ENCODE results near the gene DNAH9.

DNAH9 gene

DNA sequence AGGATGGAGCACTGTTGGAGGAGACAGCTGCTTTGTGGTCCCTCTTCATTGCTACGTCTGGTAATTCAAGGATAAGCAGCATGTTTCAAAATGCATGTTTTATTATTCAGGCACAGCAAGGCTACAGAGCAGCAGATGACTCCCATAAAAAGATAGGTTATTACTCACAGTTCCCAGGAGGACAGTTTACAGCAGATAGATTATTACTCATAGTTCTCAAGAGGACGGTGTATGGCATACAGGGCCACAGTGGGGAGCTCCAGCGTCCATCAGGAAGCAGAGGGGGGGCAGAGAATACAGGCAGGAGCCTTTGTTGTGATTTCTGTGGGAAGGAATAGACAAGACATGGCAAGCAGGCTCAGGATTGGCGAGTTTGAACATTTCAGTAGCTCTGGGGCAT is 72.9 kb downstream of the DNAH9 start:
- DNase-seq = no peak

DNA sequence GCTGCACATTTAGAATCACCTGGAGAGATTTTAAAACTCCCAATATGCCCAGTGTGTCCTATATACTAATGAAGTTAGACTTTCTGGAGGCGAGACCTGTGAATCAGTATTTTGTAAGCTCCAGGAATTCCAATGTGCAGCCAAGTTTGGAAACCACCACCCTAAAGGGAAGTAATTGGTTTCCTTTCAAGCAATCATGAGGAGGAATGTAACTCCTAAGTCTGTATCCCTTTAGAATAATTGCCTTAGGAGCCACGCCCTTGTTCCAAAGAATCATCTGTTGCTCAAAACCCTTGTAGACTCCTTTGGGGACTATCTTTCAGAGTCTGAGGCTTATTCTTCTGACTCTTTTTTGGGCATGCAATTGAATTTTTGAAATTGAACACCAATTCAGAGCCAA is 84.4 kb downstream of the DNAH9 start:
- DNase-seq = no peak

DNA sequence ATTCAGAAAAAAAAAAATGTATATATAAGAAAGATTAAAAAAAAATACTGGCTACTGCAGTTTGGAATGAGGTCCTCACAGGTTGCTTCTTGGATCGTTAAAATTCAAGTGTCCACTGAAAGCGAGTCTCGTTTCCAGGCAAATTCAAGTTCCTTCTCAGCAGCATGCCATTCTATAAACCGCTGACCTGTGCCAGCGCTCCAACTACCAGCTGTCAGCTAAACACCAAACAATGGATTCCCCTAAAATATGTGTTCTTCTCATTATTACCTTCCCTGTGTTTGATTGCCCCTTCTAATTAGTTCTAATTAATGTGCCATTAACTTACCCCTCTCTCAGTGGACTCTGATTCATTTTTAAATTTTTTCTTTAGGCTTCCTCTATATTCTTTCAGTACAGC is 92.4 kb downstream of the DNAH9 start:
- no peak for DNase-seq

DNA sequence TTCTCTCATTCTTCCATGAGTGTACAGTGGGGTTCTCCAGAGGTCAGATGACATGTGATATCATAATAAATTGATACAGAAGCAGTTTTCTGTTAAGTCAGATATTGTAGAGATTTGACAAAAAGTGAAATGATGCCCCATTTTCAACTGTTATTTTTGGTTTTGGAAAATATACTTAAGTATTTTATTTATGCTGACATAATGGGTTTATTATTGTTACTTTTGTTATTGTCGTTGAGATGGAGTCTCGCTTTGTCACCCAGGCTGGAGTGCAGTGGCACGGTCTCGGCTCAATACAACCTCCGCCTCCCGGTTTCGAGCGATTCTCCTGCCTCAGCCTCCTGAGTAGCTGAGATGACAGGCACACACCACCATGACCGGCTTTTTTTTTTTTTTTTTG is 94.4 kb downstream of the DNAH9 start:
- DNase-seq = no peak

DNA sequence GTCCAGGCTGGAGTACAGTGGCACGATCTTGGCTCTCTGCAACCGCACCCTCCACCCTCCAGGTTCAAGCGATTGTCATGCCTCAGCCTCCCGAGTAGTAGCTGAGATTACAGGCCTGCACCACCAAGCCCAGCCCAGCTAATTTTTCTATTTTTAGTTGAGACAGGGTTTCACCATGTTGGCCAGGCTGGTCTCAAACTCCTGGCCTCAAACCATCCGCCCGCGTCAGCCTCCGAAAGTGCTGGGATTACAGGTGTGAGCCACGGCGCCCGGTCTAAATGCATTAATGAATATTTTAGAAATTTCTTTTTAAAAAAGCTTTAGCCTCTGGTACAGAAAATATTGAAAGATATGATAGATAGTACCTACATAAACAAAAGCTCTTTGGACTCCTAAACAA is 95.0 kb downstream of the DNAH9 start:
- no peak for DNase-seq

DNA sequence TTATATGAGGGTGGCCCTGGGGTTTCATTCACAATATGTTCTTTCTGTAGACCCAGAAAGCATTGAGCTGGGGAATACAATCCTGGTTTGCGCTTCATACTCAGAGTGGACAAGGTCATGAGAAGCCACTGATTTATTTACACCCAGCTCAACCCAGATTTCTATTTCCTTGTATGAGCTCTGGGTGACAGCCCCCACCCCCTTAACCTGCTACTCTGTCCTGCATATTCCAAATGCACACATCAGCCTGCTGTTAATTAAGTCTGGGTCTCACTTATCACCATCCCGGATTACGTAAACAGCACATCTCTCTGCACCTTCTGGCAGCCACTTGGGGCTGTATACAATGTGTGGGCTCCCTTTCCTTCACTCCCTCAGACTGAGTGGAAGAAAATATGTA is 102.4 kb downstream of the DNAH9 start:
- DNase-seq = no peak

DNA sequence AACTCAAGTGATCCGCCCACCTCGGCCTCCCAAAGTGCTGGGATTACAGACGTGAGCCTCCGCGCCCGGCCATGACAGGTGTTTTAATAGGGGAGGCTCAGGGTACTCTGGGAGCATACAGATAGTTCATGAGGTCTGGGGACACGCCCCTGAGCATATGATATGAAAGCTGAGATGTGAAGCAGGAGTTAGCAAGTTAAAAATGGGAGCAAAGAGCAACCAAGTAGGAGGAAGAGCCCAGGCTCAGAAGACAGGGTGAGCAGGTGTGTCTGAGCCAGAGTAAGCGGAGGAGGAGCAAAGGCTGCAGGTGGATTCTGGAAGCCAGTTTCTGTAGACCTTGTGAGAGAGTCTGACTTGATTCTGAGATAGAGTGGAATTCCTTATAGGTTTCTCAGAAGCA is 103.6 kb downstream of the DNAH9 start:
- no peak for DNase-seq

DNA sequence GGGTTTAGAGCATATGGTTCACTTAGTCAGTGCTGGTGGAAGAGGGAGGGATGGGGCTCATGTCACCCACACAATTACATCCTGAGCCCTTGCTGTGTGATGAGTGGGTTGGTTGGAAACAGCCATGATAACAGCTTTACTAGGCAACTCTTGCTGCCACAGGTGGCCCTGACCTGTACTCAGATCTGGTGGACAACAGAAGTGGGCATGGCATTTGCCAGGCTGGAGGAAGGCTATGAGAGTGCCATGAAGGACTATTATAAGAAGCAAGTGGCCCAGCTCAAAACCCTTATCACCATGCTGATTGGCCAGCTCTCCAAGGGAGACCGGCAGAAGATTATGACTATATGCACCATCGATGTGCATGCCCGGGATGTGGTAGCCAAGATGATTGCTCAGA is 105.8 kb downstream of the DNAH9 start:
- DNase-seq = no peak

DNA sequence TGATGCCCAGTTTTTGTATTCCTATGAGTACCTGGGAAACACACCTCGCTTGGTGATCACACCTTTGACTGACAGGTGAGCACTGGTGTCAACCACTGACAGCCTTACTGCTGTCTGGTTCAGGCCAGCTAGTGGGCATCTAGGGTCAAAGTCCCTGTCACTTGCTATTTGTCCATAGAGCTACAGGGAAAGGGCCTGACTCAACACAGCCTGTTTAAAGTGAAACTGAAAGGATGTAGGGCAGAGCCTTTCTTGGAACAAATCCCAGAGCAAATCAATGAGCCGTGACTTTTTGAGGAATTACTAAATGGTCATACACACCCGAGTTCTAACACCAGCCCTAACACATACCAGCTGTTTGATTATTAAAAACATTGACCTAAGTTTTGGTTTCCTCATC is 106.8 kb downstream of the DNAH9 start:
- DNase-seq = no peak

DNA sequence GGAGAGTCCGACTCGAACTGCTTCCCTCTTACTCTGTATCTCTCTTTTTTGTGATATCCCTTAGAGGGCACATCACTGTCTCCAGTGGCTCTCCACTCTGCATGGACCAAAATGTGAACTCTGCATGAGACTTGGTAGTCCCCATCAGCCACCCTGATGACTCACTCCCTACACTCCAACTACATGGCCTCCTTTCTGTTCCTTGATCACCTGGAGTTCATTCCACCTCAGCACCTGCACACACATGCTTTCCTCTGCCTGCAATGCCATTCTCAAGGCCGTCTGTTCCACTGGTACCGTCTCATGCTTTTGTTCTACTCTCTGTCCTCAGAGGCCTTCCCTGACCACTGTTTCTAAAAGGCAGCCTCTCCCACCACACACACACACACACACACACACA is 109.3 kb downstream of the DNAH9 start:
- DNase-seq = no peak

DNA sequence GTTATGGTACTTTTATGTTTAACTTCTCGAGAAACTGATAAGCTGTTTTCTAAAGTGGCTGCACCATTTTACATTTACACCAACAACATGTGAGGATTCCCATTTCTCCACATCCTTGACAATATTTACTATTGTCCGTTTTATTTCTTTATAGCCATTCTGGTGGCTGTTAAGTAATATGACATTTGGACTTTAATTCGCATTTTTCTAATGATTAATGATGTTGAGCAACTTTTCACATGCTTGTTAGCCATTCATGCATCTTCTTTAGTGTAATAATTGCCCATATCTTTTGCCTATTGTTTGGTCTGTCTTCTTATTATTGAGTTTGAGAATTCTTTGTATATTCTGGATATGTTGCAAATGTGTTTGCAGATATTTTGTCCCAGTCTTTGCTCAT is 114.2 kb downstream of the DNAH9 start:
- no peak for DNase-seq

DNA sequence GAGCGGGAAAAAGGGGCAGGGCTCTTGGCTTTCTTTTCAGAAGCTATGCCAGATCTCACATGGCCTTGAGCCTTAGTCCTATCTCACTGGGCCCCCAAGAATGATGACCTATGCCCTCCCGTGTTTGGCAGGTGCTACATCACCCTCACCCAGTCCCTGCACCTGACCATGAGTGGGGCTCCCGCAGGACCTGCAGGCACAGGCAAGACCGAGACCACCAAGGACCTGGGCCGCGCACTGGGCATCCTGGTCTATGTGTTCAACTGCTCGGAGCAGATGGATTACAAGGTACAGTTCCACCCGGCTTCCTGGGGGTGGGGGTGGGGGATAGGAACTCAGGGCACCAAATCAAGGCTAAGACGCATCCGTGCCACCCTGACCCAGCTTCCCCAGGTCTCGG is 120.9 kb downstream of the DNAH9 start:
- no peak for DNase-seq

DNA sequence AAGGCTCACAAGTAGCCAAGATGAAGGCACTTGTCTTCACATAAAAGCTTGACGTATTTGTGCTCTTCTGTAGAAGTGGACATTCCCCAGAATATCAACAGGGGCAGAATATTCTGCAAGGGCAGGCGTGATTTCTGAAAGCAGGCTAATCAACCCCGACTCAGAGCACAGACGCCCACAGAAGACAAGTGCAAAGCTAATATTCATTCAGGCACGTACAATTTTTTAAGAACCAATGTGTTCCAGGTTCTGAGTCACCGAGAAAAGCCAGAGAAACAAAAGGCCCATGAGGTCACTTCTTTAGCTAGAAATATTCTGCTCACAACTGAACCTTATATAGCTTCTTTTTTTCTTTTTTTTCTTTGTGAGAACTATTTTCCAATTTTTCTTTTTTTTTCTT is 121.6 kb downstream of the DNAH9 start:
- no peak for DNase-seq

DNA sequence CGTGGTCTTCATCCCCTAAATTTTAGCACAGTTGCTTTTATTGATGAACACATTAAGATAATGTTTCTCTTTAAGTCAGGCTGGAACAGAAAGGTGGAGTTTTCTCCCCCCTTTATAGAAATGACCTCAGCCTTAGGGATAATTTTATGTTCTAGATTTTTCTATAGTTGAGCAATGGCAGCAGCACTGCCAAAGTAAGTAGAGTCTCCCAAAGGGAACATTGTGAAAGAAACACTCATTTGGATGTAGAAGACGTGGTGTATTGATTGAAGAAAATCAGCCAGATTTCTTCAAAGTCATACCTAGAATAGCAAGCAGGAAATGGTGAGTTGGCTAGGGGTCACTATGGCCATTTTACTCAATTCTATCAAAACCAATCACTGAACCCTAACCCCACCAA is 122.5 kb downstream of the DNAH9 start:
- DNase-seq = no peak

DNA sequence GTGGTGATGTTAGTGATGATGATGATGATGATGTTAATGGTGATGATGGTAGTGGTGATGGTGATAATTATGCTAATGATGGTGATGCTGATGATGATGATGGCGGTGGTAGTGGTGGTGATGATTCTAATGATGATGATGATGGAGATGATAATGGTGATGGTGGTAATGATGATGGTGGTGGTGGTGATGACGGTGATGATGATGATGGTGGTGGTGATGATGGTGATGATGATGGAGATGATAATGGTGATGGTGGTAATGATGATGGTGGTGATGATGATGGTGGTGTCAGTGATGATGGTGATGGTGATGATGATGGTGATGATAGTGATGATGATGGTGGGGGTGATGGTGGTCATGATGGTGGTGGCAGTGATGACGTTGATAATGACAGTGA is 132.5 kb downstream of the DNAH9 start:
- DNase-seq = no peak

DNA sequence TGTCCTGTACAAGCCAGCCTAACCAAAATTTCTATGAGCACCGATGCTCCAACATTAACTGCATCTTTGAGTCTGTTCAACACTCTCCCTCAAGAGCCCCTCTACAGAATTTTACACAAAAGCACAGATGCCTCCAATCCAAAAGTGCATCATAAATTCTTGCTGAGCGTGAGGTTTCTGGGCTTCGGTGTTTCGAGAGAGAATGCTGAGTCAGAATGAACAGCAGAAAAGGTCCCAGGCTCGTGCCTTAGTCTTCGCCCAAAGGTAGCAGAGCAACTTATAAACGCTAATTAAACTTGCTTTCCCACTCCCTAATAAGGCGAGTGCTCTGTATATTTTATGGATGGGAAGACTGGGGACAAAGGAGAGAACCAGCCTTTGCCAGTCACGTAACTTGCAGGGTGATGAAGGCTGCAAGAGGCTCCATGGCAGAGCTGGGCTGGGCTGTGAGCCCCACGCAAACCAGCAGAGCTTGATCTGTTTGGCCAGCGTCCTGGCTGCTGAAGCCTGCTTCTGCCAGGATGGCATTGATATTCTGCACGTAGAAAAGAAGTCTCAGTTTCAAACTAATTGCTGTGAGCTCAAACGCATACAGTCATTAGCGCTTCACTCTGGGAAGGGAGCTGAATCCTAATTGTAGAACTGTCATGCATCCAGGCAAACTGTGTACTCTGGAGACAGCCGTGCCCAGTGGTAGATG is 138.5 kb downstream of the DNAH9 start:
- no peak for DNase-seq

DNA sequence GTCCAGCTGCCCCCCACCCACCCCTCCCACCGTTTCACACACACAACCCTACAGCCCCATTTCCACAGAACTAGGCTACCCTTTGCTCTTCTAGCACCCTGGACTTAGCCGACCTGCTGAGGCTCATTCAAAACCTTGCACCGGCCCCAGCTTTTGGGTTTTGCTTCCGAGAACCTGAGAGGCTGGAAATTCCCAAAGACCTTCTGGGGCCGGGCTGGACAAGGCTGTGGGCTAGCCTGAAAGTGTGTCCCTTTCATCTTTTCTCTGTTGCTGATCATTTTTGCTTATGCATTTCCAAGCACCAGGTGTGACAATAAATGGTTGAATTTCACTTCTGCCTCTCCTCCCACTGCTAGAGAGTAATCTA is 139.0 kb downstream of the DNAH9 start:
- DNase-seq = no peak

DNA sequence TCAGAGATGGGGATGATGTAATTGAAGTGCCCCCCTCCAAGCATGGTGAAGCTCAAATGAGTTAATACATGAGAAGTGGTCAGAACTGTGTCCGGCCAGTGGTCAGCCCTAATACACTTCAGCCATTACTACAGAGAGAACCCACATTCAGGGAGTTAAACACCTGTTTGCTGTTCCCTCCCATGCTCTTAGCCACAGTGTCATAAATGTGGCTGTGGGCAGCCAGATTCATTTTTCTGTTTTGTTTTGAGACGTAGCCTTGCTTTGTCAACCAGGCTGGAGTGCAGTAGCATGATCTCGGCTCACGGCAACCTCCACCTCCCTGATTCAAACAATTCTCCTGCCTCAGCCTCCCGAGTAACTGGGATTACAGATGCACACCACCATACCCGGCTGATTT is 139.9 kb downstream of the DNAH9 start:
- DNase-seq = no peak

DNA sequence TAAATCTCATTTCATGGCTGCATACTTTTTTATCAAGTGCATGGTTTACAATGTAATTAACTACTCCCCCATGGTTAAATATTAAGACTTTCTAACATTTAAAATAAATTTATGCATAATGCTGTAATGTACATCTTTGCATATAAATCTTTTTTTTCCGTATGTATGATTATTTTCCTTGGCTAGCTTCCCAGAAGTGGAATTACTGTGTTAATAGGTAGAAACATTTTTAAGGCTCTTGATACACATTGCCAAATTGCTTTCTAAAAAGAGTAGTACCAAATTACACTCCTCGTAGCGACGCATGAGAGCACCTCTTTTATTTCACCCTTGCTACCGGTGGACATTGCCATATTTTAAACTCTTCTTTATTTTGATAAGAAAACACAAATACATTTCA is 141.1 kb downstream of the DNAH9 start:
- DNase-seq = no peak

DNA sequence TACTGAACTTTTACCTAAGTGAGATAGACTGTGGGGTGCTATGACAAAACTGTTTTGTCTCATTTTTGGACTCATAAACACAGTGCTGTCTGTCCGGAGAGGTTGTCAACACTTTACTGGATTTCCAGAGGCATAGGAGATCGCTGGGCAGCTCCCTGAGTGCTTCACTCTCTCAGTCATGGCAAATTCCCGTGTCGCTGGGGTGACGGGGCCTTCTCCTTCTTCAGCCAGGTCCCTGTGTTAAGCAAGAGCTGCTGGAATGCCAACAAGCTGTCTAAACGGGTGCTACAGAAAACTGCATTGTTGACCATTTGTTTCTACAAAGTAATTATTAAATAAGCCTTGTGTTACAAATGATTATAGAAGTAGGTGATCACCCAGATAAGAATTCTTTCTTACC is 141.6 kb downstream of the DNAH9 start:
- no peak for DNase-seq

DNA sequence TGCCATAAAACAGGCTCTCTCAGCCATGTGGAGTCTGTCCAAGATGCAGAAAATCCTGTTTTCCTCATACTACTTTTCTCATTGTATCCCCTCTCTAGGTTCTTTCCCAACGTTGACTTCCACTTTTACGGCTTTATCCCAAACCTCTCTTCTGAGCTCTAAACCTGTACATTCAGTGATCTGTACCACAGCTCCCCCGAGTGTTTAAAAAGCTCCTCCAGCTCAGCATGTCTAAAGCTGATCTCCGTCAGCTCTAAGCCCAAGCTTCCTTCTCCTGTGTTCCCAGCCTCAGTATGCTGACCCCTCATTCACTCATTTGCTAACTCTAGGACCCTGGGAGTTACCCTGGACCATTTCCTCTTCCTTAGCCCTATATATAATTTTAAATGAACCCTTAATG is 144.6 kb downstream of the DNAH9 start:
- no peak for DNase-seq

DNA sequence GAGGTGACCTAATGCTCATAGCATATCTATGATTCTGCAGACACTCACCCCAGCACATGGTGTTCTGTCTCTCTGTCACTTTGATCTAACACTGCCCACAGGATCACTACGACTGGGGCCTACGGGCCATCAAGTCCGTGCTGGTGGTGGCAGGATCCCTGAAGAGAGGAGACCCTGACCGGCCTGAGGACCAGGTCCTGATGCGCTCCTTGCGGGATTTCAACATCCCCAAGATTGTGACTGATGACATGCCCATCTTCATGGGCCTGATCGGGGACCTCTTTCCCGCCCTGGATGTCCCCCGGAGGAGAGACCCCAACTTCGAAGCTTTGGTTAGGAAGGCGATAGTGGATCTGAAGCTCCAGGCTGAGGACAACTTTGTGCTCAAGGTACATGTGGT is 146.4 kb downstream of the DNAH9 start:
- no peak for DNase-seq

DNA sequence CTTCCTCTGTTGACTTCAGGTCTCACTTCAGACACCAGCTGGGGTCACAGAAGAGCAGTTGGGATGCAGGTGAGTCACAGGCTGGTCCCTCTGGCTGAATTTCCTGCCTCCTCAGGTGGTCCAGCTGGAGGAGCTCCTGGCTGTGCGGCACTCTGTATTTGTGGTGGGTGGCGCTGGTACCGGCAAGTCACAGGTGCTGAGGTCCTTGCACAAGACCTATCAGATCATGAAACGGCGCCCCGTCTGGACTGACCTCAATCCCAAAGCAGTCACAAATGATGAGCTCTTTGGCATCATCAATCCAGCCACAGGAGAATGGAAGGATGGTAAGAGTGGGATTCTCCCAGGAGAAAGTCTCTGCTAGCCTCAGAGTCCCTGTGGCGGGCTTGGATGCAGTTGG is 149.2 kb downstream of the DNAH9 start:
- no peak for DNase-seq

DNA sequence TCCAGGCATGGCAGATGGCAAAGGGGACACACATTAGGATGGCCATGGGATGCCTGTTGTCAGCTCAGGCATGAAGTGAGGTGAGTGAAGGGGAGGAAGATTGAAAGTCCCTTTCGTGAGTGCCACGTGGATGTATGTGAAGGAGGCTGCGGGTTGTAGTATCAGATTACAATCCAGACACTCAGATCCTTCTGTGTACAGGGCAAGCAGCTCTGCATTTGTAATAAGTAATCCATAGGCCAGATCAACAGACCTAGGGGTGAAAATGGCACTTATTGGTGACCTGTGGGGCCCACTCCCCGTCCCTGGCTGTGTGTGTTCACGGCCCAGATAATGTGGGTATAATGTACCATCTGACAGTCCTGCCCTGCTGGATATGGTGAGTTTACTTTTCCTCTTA is 159.5 kb downstream of the DNAH9 start:
- no peak for DNase-seq

DNA sequence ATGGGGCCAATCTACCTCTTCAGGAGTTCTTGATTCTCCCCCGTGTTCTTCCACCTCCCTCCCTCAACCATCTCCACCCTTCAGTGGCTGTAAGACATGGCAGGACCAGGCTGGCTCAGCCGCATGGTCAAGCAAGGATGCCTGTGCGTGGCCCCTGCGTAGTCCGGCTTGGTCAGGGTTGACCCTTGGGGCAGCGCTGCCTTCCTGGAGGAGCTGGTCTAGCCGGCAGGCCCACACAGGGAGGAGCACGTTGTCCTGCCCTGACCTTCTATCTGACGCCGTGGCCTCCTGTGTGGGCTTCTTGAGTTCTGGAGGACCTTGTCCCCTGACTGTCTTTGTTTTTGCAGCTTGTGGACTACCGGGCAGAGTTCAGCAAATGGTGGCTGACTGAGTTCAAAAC is 169.8 kb downstream of the DNAH9 start:
- DNase-seq = no peak

DNA sequence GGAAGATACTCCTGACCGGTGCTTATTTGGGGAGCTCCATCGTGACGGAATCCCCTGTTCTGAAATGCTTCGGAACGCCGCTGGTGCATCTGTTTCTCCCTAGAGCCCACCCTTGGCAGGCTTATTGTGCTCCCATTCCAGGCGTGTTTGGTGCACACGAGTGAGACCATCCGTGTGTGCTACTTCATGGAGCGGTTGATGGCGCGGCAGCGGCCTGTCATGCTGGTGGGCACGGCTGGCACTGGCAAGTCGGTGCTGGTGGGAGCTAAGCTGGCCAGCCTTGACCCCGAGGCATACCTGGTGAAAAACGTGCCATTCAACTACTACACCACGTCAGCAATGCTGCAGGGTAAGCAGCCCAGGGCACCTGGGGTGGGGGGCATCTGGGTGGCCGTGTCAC is 170.7 kb downstream of the DNAH9 start:
- no peak for DNase-seq
